GM13977 (cell line): ENCODE measurements around the gene DCDC1.

Experiments
- DNase-seq: peaks from one replicate; pipeline ENCODE4 v3.0.0; 2012; ENCODE audit warnings: low spot score
- CTCF ChIP-seq: IDR thresholded peaks from 2 replicates; pipeline ENCODE4 v1.5.1; 2012; ENCODE audit warnings: mild to moderate bottlenecking, control low read depth; ENCODE audit not compliant: insufficient read depth; ENCODE audit errors: extremely low read depth, missing control alignments
- in situ Hi-C: fragments of 300-500 bp; cut with MboI; formaldehyde crosslinking; loops from one replicate; pipeline ENCODE4 v1.12.0; 2022; ENCODE audit warnings: low sequenced_read_pairs, low pct_unique_long_range_greater_than_20kb, mixed read lengths, inconsistent platforms; ENCODE audit not compliant: unreplicated experiment

Gene DCDC1

GRCh38 chr11:31259797-31260196 is 109.7 kb downstream of the DCDC1 start:
- TF ChIP-seq CTCF: no peak
- no peak for DNase-seq
- in situ Hi-C loops: no loop called here

GRCh38 chr11:31254415-31254814 is 115.1 kb downstream of the DCDC1 start:
- no peak for TF ChIP-seq CTCF
- no peak for DNase-seq
- in situ Hi-C loops: no loop called here

GRCh38 chr11:31248768-31249167 is 120.8 kb downstream of the DCDC1 start:
- no peak for DNase-seq
- TF ChIP-seq CTCF: no peak
- in situ Hi-C loops: no loop called here

GRCh38 chr11:31247321-31247720 is 122.2 kb downstream of the DCDC1 start:
- DNase-seq: no peak
- TF ChIP-seq CTCF: no peak
- in situ Hi-C loops: no loop called here

GRCh38 chr11:31246451-31247165 is 122.9 kb downstream of the DCDC1 start:
- in situ Hi-C loops: no loop called here
- no peak for TF ChIP-seq CTCF
- no peak for DNase-seq

GRCh38 chr11:31243706-31244105 is 125.8 kb downstream of the DCDC1 start:
- in situ Hi-C loops: no loop called here
- DNase-seq: no peak
- no peak for TF ChIP-seq CTCF
